Stimulated activated CD4-positive, alpha-beta T cell treated with anti-CD3 and anti-CD28 coated beads, Interleukin-4, amount 100 ng/mL, for 24 hours (primary cell): ENCODE data around the gene CDC42EP4.

Experiments used
- DNase-seq: peaks from one replicate; pipeline ENCODE4 v3.0.0-alpha.2; 2020

The CDC42EP4 gene

DNA sequence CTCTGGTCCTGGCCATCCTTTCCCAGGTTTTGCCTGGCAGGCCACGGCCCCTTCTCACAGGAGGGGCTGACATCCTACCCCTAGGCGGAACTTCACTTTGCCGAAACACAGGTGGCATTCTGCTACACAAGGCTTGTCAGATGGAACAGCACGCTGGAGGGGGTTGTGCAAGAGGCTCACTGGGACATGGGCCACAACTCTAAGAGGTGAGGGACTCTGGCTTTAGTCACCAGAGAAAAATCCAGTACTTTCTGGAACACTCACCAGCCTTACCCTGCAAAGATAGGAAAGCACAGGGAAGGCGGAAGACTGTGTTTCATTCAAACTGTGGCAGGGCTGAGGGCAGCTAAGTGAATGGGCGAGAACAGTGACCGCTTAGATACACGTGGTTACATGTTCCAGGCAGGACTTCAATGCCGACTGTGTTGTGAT, 18.3 kb downstream of the CDC42EP4 start:
- DNase-seq = no peak

DNA sequence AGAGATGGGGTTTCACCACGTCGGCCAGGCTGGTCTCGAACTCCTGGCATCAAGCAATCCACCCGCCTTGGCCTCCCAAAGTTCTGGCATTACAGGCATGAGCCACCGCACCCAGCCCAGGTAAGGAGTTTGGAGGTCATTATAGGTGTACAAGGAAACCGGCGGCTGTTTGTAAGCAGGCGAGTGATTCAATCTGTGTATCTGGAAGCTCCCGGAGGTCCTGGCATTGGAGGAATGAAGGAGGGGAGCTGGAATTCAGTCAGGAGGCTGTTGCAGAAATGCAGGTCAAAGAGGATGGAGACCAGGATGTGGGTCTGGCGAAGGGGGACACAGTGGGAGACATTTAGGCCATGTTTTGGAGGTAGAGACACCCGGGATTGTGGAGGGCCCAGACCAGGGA, 18.8 kb downstream of the CDC42EP4 start:
- no peak for DNase-seq

DNA sequence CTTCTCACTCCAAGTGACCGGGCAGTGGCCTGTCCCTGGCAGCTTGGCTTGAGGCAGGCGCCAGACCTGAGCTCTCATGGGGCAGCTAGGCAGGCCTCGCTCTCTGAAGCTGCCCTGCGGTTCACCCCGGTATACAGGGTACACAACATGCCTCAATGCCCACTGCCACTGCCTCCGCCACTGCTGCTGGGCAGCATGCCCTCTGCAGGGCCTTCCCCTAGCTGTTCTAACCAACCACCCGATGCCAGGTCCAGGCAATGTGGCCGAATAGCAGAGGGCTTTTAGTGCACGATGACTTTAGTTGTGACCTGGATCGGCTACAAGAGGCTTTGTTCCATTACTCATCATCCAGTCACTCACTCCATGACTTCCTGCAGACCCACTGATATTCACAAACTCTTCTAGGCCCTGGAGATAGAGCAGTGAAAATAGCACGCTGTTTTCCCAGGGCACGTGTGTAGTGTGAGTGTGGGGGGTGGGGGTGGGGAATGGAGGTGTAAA, 19.7 kb downstream of the CDC42EP4 start:
- no peak for DNase-seq

DNA sequence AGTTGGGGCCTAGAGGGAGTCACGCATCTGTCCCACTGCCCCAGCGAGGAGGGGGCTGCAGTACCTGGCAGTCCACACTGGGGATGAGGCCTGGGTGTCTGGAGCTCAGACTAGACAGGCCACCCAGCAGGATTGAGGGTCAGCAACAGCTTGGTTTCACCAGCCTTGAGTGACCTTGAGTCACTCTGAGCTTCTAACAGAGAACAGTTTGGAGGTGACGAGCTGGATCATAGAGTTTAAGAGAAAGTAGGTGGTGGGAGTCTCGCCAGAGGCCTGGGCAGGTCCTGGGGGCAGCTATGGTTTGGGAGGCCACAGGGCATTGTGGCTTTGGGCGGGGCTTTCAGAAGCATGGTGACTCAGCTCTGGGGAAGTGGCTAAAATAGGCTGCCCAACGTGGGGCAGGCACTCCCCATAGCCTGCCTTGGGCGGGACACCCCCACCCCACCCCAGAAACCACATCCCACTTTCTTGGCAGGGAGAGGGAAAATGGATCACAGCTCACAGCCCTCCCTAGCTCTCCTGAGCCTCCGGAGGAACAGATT, 20.5 kb downstream of the CDC42EP4 start:
- DNase-seq = no peak

DNA sequence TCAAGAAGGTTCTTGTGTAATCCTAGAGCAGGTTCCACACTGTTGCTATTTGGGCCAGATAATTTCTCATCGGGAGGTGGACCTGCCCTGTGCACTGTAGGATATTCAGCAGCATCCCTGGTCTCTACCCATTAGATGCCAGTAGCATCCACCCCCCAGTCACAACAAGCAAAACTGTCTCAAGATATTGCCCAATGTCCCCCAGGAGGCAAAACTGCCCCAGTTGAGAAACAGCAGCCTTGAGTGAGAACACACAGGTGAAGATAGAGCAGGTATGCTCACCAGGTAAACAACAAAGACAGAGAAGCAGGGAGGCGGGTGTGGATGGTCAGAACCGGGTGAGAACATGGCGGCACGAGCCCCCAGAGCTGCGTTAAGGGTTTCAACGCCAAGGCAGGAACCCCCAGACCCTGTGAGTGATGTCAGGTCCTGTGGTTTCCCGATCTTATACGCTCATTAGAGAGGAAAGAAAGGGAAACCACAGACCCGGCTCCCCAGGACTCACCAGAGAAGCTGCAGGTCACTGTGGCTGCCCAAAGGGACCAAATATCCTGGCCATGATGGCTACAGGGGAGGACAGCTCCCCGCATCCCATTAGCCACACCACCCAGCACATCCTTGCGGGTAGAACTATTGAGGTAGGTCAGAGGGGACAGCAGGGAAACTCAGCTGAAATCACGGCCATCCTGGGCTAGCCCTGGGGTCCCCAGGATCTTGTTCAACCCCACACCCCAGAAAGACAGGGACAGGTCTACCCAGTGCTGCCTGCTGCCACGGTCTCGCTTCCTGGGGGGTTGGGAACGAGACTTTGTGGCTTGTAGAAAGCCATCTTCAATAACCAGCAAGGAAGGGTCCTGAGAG, 21.2 kb downstream of the CDC42EP4 start:
- DNase-seq = no peak

DNA sequence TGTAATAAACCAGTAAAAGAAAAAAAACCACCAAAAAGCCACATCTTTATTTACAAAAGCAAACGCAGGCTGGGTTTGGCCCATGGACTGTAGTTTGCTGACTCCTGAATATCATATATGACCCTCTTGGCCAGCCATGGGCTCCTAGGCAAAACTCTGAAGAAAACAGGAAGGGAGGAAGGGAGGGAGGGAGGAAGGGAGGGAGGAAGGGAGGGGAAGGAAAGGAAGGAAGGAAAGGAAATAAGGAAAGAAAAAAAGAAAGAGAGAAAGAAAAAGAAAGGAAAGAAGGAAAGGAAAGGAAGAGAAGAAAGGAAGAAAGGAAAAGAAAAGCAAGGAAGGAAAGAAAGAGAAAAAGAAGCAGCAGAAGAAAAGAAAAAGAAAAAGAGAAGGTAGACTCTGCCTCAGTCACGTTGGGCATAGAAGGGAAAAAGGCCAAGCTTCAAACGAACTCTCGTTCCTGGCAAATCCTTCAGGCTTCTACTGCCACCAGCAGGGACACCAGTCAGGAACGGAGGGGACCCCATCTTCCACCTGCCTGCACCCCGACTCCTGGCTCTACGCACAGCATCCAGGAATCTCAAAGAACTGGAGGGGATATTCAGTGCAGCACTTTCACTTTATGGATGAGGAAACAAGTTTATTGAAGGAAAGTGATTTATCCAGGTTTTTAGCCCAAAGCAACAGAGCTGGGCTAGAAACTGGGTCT, 22.1 kb downstream of the CDC42EP4 start:
- DNase-seq = no peak

DNA sequence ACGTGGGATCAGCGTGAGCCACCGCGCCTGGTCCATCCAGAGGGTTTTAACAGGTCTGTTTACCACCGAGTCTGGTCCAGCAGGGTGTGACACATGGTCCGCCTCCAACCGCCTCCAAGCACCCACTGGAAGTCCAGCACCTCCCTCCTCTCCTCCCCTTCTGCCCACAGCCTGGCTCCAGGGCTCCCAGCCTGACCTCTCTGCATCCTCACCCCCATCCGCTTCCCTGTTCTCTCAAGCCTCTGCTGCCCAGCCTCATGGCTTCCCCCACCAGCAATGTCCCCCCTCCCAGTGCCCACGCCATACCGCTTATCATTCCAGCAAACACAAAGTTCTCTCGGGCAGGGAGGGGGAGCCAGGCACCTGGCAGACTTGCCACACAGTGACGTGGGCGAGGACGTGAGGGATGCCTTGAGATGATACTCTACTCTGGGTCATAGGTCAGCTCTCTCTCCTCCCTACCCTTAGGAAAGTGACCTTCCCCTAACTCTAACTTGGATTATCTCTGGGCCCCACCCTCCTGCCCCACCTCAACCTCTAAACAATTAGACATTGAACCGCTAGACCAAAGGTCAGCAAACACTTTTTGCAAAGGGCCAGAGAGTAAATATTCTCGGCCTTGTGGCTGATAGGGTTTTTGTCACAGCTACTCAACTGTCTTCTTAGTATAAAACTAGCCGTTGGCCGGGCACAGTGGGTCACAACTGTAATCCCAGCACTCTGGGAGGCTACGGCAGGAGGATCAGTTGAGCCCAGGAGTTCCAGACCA, 23.1 kb downstream of the CDC42EP4 start:
- DNase-seq = no peak

DNA sequence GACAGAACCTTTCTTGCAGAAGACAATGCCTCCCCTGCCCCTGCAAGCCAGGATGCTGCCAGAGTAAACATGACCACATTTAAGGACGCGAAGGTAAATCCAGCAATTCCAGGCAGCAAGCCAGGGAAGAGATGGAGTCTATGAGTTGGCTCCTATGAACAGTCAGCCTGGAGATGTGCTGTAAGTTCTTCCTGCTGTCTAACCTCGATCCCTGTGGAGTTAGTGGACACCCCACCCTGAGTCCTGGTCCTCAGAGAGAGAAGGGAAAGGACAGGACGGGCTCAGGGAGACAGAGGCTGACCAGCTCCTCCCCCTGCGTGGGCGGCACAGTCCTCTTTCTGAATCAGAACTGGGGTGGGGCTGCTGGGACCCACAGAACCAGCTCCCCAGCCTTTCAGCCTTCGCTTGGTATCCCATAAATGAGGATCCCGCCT, 24.9 kb downstream of the CDC42EP4 start:
- DNase-seq = no peak

DNA sequence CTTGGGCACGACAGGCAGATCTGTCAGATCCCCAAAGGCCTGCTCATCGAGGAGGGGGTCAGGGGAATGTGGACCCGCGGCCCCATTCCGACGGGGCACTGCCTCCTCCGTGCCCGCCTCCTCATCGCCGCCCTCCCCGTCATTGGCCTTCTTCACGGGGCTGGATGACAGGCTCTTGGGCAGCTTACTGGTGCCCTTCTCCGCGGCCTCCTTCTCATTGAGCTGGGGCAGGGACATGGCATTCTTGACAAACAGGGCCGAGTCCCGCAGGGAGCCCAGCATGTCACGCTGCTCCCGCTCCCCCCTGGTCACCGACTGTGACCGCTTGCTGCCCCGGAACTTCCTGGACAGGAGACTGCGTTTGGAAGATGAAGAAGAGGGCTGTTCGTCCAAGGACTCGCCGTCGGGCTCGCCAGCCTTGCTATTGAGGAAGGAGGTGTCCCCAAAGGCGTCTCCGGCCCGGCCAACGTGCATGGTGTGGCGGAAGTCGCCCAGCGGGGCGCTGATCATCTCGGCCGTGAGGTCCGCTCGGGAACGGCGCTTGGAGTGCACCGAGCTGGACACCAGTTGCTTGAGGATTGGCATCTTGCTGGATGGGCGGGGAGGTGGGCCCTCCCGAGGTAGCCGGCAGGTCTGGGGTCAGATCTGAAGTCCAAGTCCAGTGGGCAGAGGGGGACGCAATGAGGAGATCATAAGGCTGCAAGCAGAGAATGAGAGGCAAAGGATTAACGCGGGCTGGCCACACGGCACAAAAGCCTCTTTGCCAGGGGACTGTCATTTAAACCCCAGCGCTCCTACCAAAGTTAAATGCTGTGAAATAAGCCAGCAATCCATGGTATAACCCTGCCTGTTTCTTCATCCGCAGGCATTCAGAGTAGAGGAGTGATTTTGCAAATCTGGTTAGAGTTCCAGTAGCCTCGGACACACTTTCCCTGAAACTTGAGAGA, 25.6 kb downstream of the CDC42EP4 start:
- no peak for DNase-seq

DNA sequence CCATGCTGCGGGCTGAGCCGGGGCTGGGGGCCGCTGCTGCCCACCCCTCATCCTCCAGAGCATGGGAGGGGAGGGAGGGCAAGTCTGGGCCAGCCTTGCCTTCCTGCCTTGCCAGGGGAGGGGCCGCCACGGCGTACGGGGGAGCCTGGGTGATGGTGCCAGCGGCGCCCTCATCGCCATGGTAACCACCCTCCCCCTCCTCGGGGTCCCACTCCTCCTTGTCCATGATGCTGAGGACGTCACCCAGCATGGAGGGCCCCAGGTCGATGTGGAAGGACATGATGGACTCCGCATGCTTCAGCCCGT, 26.2 kb downstream of the CDC42EP4 start:
- no peak for DNase-seq

DNA sequence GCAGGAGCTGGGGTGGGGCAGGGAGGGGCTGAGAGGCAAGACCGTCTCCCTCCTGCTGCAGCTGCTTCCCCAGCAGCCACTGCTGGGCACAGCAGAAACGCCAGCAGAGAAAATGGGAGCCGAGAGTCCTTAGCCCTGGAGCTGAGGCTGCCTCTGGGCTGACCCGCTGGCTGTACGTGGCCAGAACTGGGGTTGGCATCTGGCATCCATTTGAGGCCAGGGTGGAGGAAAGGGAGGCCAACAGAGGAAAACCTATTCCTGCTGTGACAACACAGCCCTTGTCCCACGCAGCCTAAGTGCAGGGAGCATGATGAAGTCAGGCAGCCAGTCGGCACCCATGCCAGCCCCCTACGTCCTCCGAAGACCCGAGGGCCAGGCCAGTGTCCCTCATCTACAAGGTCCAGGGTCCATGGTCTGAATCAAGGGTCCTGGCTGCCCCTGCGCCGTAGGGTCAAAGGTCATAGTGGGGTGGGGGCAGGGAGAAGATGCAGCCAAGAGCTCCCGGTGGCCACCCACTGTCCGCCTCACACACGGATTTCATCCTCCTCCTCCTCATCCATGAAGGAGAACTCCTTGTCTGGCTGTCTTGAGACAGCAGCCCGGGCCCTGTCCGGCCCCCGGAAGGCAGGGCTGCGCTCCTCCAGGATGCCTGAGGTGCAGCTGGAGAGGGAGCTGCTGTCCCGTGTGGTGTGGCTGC, 26.7 kb downstream of the CDC42EP4 start:
- no peak for DNase-seq

DNA sequence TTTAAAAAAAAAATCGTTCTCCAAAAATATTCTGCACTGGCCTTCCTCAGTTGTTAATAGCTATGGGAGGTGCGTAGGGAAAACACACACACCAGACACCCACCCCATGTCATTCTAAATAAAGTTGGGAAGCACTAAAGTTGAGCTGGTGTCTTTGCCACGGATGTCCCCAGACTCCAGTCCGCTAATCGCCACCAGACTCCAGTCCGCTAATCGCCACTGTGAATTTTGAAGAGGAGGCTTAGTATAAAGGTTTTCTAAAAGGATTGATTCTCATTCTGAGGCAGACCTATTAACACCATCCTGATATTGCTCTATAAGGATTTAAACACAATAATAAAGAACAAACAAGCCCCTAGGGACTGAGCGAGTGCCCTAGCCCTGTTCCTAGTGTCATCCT, 27.4 kb downstream of the CDC42EP4 start:
- DNase-seq = no peak

DNA sequence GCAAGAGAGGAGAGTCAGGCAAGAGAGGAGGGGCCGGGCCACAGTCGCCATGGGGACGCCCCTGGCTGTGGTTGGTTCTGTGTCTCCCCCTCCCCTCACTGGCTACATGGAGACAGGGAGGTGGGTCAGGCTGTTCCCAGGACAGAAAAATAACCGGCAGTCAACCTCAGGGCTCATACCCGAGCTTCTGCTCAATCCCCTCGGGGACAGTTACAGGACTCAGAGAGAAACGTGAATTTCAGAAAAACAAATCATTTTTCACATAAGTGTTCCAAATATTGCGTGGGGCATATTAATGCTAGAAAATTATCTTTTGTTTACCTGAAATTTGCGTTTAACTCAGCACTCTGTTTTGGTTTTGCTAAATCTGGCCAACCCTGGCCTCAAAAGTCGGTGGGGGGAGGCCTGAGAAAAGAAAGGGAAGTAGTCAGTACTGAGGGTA, 27.9 kb downstream of the CDC42EP4 start:
- no peak for DNase-seq

DNA sequence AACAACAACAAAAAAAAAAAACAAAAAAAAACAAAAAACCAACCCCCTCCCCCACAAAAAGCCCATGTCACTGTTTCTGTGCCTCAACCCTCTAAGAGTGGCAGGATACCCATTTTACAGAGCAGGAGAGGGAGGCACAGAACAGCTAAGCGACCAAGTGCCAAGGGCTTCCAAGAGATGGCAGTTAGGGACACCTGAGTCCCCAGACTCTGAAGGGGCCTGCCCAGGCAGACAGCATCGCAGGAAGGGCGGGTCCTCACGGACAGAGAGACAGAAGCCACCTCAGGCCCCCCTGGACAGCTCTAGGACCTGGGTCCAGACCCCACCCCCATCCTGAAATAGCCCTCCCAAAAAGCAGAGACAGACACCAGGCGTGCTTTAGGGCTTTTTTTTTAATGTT, 28.6 kb downstream of the CDC42EP4 start:
- no peak for DNase-seq

DNA sequence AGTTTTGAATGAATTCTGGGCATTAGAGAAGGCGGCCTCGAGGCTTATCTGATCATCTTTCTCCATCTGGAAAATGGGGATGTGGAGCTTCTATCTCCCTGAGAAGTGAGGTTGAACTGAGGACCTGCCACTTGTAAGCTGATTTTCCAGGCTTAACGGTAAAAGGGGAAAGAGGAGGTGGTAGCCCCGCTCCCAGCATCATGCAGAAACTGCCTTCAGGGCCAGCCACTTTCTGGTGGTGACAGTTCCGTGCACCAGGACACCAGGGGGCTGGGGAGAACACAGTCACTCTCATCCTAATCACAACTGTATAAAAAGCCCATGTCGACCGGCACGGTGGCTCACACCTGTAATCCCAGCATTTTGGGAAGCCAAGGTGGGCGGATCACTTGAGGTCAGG, 29.2 kb downstream of the CDC42EP4 start:
- no peak for DNase-seq

DNA sequence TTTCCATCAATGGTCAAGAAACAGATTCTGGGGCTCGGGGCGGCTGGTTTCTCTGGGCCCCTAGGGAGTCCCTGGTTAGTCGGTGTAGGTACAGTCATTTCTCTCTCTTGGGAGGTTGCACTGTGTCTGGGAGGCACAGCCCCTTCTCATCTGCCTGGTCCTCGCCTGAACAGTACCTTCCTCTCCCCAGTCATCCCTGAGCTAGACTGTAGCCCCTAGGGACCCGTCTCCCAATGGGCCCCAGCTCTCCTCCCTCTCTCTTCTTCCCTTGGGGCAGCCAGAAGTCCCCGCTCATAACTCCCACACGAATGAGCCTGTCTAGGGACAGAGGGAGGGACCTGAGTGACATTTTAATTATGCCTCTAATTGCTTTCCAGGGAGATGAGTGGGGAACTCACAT, 29.9 kb downstream of the CDC42EP4 start:
- DNase-seq = no peak

DNA sequence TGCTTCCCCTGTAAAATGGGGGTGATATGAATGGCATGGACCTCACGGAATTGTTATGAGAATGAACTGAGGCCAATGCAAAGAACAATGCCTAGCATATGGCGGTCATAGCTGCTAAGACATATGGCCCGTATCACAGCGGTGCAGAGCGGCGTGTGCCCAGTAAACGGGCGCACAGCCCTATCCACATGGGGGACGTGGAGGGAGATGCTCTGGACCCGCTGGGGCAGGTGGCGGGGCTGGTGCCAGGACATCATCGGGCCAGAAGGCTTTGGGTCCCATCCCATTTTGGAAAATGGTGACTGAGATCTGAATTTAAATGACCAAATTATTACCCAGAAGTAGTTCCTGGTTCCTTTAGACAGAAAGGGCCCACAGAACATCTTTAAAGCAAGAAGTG, 31.6 kb downstream of the CDC42EP4 start:
- no peak for DNase-seq

DNA sequence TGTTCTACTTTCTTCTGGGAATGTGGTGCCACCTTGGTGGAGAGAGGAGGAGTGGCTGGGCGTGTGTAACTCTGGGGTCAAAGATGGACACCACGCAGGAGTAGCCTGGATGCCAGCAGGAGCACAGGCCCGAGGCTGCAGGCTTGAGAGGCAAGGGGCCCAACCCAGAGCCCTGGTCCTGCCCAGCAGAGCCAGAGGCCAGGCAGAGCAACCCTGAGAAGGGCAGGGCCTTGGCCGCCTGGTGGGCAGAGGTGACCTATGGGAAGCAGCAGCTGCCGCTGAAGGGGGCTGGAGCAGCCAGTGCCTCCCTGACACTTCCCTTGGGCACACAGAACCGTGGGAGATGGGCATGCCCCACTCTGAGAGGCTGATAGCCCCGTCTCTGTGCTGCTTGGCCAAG, 32.1 kb downstream of the CDC42EP4 start:
- DNase-seq = no peak

DNA sequence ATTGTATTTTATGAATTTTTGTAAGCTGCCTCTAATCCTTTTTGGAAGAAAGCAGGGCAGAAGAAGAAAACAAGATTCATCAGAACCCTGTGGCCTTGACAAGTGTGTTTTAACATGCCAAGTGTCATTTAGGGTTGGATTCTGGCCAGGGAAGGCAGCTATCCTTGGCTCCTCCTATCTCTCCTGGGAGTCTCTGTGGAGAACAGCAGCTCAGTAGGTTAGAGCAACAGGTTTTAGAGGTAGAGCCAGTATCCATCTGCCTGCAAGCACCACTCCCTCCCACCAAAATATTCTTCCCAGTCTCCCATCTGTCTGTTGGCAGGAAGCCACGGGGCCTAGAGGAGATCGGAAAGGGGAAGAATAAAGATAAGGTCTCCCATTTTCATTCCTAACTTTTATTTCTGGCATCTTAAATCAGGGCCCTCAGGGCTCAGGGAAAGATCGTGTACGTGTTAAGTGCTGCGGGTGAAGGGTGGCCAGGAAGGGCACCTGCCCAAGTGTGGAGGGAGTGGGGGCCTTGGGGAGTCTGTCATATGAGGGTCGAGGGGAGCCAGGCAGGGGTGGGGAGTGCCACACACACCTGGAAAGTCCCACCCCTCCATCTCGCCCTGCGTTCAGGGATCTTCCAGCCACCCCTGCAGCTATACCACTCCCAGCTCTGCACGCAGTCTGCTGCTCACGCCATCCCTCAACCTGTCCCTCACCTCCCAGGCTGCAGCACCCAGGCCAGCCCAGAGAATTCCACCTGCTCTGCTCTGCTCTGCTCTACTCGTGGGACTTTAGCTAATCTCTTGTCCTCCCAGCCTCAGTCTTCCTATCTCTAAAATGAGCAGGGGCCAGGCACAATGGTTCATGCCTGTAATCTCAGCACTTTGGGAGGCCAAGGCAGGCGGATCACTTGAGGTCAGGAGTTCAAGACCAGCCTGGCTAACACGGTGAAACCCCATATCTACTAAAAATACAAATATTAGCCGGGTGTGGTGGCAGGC, 33.0 kb downstream of the CDC42EP4 start:
- DNase-seq = no peak

DNA sequence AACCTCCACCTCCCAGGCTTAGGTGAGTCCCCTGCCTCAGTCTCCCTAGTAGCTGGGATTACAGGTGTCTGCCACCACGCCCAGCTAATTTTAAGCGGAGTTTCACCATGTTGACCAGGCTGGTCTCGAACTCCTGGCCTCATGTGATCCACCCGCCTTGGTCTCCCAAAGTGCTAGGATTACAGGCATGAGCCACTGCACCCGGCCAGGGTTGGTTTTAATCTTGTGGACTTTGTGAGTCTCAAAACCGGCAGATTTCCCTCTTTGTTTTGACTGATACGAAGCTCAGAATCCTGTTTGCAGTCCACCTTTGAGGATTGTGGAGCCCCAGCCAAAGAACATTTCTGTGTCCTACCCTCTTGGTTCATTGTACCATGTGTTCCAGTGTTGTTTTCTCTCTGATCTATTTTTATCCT, 33.7 kb downstream of the CDC42EP4 start:
- no peak for DNase-seq
